A673 (cell line): ENCODE data around the gene TNFAIP1. TPM values are rescaled to one million over a fixed set of nuclear protein-coding genes. Genes with fewer than 3 reads are reported as not detected.
A peak's percentile ranks its signal among the peaks of the same experiment; 100 is the strongest.

ENCODE experiments used
- Bru-seq: library from RNA; stranded (reverse); fragments of 400-500 nt; gene quantifications from one replicate; lab custom pipeline; 2021; lab: Mats Ljungman, UMichigan
- BruChase-seq, 2 experiments: library from RNA; stranded (reverse); fragments of 400-500 nt; gene quantifications; one replicate each; lab custom pipeline; 2021; lab: Mats Ljungman, UMichigan
- BruUV-seq: library from RNA; stranded (reverse); fragments of 400-500 nt; replicated peaks from 2 replicates; lab custom pipeline; 2021; lab: Mats Ljungman, UMichigan
- CTCF ChIA-PET: fragments of 300-600 bp; sonication (Branson Sonifier 250); formaldehyde crosslinking; loops from one replicate; lab custom pipeline; 2022; ENCODE audit warnings: antibody characterized with exemption; lab: Charles Lee
- POLR2A ChIA-PET: fragments of 300-600 bp; sonication (Branson Sonifier 250); formaldehyde crosslinking; loops from one replicate; lab custom pipeline; 2022; ENCODE audit warnings: antibody characterized with exemption; ENCODE audit not compliant: low non-redundant PET; lab: Charles Lee
- DNase-seq: peaks from one replicate; pipeline ENCODE4 v3.0.0-alpha.2; 2015; ENCODE audit warnings: low spot score
- H3K27ac ChIP-seq: fragments of 200-600 bp; sonication (generic); 2 replicates; pipeline ENCODE4 v1.5.1; 2016; ENCODE audit warnings: mixed run types, low read depth, mild to moderate bottlenecking, mixed read lengths, antibody characterized with exemption, low read length; ENCODE audit not compliant: poor library complexity, severe bottlenecking
- H3K27me3 ChIP-seq: fragments of 200-600 bp; sonication (generic); replicated peaks from 2 replicates; pipeline ENCODE4 v1.6.1; 2017; ENCODE audit warnings: mixed run types, low read depth, mild to moderate bottlenecking, mixed read lengths, antibody characterized with exemption, low read length; ENCODE audit not compliant: insufficient read depth, poor library complexity
- H3K36me3 ChIP-seq: fragments of 200-600 bp; sonication (generic); 2 replicates; pipeline ENCODE4 v1.6.1; 2016; ENCODE audit warnings: mixed run types, mild to moderate bottlenecking, mixed read lengths, antibody characterized with exemption, low read length; ENCODE audit not compliant: insufficient read depth, poor library complexity, severe bottlenecking
- H3K4me1 ChIP-seq: fragments of 200-600 bp; sonication (generic); 2 replicates; pipeline ENCODE4 v1.6.1; 2017; ENCODE audit warnings: mixed run types, mild to moderate bottlenecking, mixed read lengths, antibody characterized with exemption, low read length; ENCODE audit not compliant: insufficient read depth, poor library complexity, severe bottlenecking
- H3K4me3 ChIP-seq: fragments of 200-600 bp; sonication (generic); 2 replicates; pipeline ENCODE4 v1.5.1; 2016; ENCODE audit warnings: low read depth, mixed run types, mild to moderate bottlenecking, mixed read lengths, low read length; ENCODE audit not compliant: poor library complexity, severe bottlenecking
- H3K9me3 ChIP-seq: fragments of 200-600 bp; sonication (generic); 2 replicates; pipeline ENCODE4 v1.6.1; 2016; ENCODE audit warnings: mixed run types, low read depth, mild to moderate bottlenecking, mixed read lengths, antibody characterized with exemption, low read length; ENCODE audit not compliant: poor library complexity, severe bottlenecking
- EZH2 ChIP-seq: fragments of 200-600 bp; sonication (generic); IDR thresholded peaks from 2 replicates; pipeline ENCODE4 v1.6.1; 2017; ENCODE audit warnings: borderline replicate concordance, low read depth, mild to moderate bottlenecking, mixed read lengths, antibody characterized with exemption, low read length; ENCODE audit not compliant: poor library complexity, severe bottlenecking
- intact Hi-C: fragments of 100-400 bp; cut with micrococcal nuclease; formaldehyde crosslinking; loops from one replicate; pipeline ENCODE4 v1.10.0; 2022; ENCODE audit not compliant: unreplicated experiment
- long read RNA-seq: library from polyadenylated mRNA; stranded (forward); transcript quantifications from one replicate; pipeline ENCODE4 v2.0.0, GENCODE V29; 2022
- total RNA-seq: library from RNA; stranded (reverse); gene quantifications from 2 replicates; pipeline ENCODE4 v1.2.3, GENCODE V29; 2021
- TF ChIP-seq, protein P1 (sequence below): fragments of 300-800, 200-600 bp; sonication (generic); conservative IDR thresholded peaks from 2 replicates; pipeline ENCODE4 v1.5.1; 2017; ENCODE audit warnings: low read depth, mild to moderate bottlenecking, antibody characterized with exemption, low read length, moderate library complexity, mixed read lengths

The TNFAIP1 gene, protein sequence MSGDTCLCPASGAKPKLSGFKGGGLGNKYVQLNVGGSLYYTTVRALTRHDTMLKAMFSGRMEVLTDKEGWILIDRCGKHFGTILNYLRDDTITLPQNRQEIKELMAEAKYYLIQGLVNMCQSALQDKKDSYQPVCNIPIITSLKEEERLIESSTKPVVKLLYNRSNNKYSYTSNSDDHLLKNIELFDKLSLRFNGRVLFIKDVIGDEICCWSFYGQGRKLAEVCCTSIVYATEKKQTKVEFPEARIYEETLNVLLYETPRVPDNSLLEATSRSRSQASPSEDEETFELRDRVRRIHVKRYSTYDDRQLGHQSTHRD
- total RNA-seq (27.5 and 36.8 TPM in 2 replicates), Bru-seq, nascent RNA (percentile 57 among the genes with signal in this experiment), BruChase-seq, experiment 1, labeled RNA remaining after a 2-hour chase (percentile 71 among the genes with signal in this experiment), BruChase-seq, experiment 2, labeled RNA remaining after a 6-hour chase (percentile 71 among the genes with signal in this experiment)
- long read RNA-seq, transcript TNFAIP1-201 (7 exons, 3,627 nt): major isoform, 54 of 183 reads
- long read RNA-seq, partial matches to known transcripts: 4 of 183 reads
- long read RNA-seq, other reads (novel, unspliced or antisense): 124 of 183 reads

DNA sequence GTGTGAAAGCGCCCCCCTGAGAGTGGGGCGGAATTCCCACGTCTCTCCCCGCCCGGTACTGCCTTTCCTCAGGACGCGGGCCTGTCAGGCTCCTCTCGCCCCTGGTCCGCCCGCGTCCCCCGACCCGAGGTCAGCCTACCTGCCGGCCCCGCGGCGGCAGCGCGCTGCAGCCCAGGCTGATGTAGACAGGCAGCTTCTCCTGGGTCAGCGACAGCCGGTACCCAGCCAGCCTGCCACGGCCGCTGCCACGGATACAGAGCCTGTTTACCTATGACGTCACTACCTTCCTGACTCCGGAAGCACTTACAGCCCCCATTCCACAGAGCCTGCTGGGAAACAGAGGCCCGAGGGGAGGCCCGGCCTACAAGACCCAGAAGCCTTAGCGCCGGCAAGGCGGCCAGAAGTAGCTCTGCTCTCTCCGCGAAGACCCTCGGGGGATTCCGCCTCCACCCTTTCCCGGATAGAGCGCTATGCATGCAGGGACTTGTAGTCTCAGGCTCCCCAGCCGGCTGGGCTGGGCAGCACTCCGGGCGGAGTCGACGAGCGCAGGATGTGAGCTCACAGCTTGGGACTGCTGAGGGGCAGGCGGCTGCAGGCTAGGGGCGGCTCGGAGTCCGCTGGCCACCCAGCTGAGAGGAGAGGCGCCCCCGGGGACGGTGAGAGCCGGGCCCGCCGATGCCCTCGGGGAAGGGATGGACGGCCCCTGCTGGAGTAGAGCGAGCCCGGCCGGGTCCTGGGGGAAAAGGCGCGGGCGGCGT is at the start of gene TNFAIP1, which contains the start of gene IFT20:
Gene TNFAIP1, plus strand, starts transcription at position 561 of the 758 bp plus-strand sequence. CDS start 3,761 bp downstream, outside the sequence.
Gene IFT20, minus strand, starts transcription at position 272 of the 758 bp plus-strand sequence. CDS start 3,487 bp downstream, outside the sequence.
- no TSS peak for BruUV-seq
- ChIA-PET CTCF (interaction anchor here (1.1 kb wide), 1 partner anchor 10 kb away, joined by 3 read pairs; no protein-coding TSS in a partner anchor), POLR2A (interaction anchor here (0.9 to 1.5 kb wide), 2 partner anchors 10 to 22 kb away, joined by 3 to 8 read pairs; partner anchors contain the start of gene POLDIP2)
- Histone ChIP-seq H3K36me3 (peaks cover 7% of the 10 kb centered on the region), H3K4me1 (peaks cover 11% of the 10 kb centered on the region), H3K27me3 (no peaks in the 10 kb centered on the region), H3K4me3 (peak within 1 kb of the TSS; percentile 86), H3K9me3 (no peaks in the 10 kb centered on the region), H3K27ac (peak within 1 kb of the TSS; percentile 81)
- intact Hi-C loops: no loop called here
- DNase-seq: peak; percentile 100
- TF ChIP-seq, protein P1, sequence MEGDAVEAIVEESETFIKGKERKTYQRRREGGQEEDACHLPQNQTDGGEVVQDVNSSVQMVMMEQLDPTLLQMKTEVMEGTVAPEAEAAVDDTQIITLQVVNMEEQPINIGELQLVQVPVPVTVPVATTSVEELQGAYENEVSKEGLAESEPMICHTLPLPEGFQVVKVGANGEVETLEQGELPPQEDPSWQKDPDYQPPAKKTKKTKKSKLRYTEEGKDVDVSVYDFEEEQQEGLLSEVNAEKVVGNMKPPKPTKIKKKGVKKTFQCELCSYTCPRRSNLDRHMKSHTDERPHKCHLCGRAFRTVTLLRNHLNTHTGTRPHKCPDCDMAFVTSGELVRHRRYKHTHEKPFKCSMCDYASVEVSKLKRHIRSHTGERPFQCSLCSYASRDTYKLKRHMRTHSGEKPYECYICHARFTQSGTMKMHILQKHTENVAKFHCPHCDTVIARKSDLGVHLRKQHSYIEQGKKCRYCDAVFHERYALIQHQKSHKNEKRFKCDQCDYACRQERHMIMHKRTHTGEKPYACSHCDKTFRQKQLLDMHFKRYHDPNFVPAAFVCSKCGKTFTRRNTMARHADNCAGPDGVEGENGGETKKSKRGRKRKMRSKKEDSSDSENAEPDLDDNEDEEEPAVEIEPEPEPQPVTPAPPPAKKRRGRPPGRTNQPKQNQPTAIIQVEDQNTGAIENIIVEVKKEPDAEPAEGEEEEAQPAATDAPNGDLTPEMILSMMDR: no peak
- no peak for TF ChIP-seq EZH2

DNA sequence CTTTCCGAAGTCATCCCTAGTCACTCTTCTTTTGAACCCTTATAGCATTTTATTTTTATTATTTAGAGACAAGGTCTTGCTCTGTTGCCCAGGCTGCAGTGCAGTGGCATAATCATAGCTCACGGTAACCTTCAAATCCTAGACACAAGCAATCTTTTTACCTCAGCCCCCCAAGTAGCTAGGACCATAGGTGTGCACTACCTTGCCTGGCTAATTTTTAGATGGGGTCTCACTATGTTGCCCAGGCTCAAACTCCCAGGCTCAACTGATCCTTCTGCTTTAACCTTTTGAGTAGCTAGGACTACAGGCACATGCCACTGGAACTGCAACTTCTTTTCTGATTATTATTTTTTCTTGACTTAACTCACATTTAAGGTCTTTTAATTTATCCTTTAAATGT is 49.6 kb upstream of the TNFAIP1 start:
- H3K4me1 ChIP-seq: peaks cover 4% of the 10 kb centered on the region
- H3K27me3 ChIP-seq: no peaks in the 10 kb centered on the region
- H3K9me3 ChIP-seq: no peaks in the 10 kb centered on the region
- ChIA-PET POLR2A (interaction anchor here (0.6 kb wide), 1 partner anchor 42 kb away, joined by 3 read pairs; no protein-coding TSS in a partner anchor), CTCF (no interaction called here)
- no peak for TF ChIP-seq EZH2
- TF ChIP-seq, protein P1: no peak
- no peak overlapping the region for H3K27ac ChIP-seq
- no TSS peak for BruUV-seq
- intact Hi-C loops: no loop called here
- H3K4me3 ChIP-seq: no peak overlapping the region
- H3K36me3 ChIP-seq: no peaks in the 10 kb centered on the region
- DNase-seq: no peak

DNA sequence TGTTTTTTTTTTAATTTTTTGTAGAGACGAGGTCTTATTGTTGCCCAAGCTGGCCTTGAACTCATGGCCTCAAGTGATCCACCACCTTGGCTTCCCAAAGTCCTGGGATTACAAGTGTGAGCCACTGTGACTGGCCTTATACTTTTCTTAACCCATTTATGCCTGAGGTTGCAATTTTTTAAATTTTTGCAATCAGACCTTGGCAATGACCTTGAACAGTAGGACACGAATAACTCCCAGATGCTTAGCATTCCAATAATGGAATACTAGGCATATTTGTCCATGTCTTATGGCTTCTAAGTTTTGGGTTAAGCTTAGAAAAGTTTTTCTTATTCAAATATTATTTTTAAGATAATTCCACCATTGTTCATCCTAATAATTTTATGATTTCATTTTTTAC is 44.9 kb upstream of the TNFAIP1 start:
- no peak for DNase-seq
- H3K27ac ChIP-seq: no peak overlapping the region
- H3K4me3 ChIP-seq: no peak overlapping the region
- CTCF ChIA-PET: no interaction called here
- no peaks in the 10 kb centered on the region for H3K36me3 ChIP-seq
- intact Hi-C loops: no loop called here
- no peaks in the 10 kb centered on the region for H3K27me3 ChIP-seq
- no peaks in the 10 kb centered on the region for H3K4me1 ChIP-seq
- TF ChIP-seq EZH2: no peak
- TF ChIP-seq, protein P1: no peak
- H3K9me3 ChIP-seq: no peaks in the 10 kb centered on the region
- BruUV-seq: no TSS peak
- POLR2A ChIA-PET: interaction anchor here (0.6 kb wide), 1 partner anchor 43 kb away, joined by 4 read pairs; no protein-coding TSS in a partner anchor
